NCI-H1092 (cell line): ENCODE measurements around the gene CSMD2.

ENCODE experiments used
- DNase-seq: peaks from one replicate; lab custom pipeline; 2025; lab: John Stamatoyannopoulos, UW

CSMD2 gene

GRCh38 chr1:33818071-33818470 lies 347.0 kb downstream of the CSMD2 start:
- no peak for DNase-seq

- DNase-seq: no peak
Observed at GRCh38 chr1:33815061-33815460, 350.0 kb downstream of the CSMD2 start.

GRCh38 chr1:33814166-33814565 lies 350.9 kb downstream of the CSMD2 start:
- no peak for DNase-seq

GRCh38 chr1:33810571-33810970 lies 354.5 kb downstream of the CSMD2 start:
- DNase-seq: no peak

- no peak for DNase-seq
Observed at GRCh38 chr1:33805988-33806387, 359.0 kb downstream of the CSMD2 start.

GRCh38 chr1:33802268-33802667 lies 362.8 kb downstream of the CSMD2 start:
- DNase-seq: no peak

GRCh38 chr1:33797849-33798248 lies 367.2 kb downstream of the CSMD2 start:
- no peak for DNase-seq

GRCh38 chr1:33792651-33793050 lies 372.4 kb downstream of the CSMD2 start:
- no peak for DNase-seq

- DNase-seq: no peak
Observed at GRCh38 chr1:33792216-33792615, 372.8 kb downstream of the CSMD2 start.

- DNase-seq: no peak
Observed at GRCh38 chr1:33791251-33791650, 373.8 kb downstream of the CSMD2 start.

- no peak for DNase-seq
Observed at GRCh38 chr1:33790577-33790976, 374.5 kb downstream of the CSMD2 start.

- DNase-seq: no peak
Observed at GRCh38 chr1:33784876-33785275, 380.2 kb downstream of the CSMD2 start.

GRCh38 chr1:33782776-33783175 lies 382.3 kb downstream of the CSMD2 start:
- no peak for DNase-seq

- no peak for DNase-seq
Observed at GRCh38 chr1:33781652-33782051, 383.4 kb downstream of the CSMD2 start.

GRCh38 chr1:33777337-33777736 lies 387.7 kb downstream of the CSMD2 start:
- DNase-seq: no peak

GRCh38 chr1:33768821-33769220 lies 396.2 kb downstream of the CSMD2 start:
- no peak for DNase-seq

- DNase-seq: no peak
Observed at GRCh38 chr1:33768106-33768505, 396.9 kb downstream of the CSMD2 start.

GRCh38 chr1:33764149-33764548 lies 400.9 kb downstream of the CSMD2 start:
- DNase-seq: no peak

- no peak for DNase-seq
Observed at GRCh38 chr1:33763406-33763805, 401.6 kb downstream of the CSMD2 start.

GRCh38 chr1:33762962-33763361 lies 402.1 kb downstream of the CSMD2 start:
- no peak for DNase-seq

- no peak for DNase-seq
Observed at GRCh38 chr1:33762109-33762830, 402.8 kb downstream of the CSMD2 start.

- no peak for DNase-seq
Observed at GRCh38 chr1:33758698-33759097, 406.3 kb downstream of the CSMD2 start.

GRCh38 chr1:33753087-33753856 lies 411.8 kb downstream of the CSMD2 start:
- DNase-seq: no peak

- DNase-seq: no peak
Observed at GRCh38 chr1:33745942-33746341, 419.1 kb downstream of the CSMD2 start.
